ENCODE results near the gene SPSB3.
A peak's percentile ranks its signal among the peaks of the same experiment; 100 is the strongest.

SPSB3 gene

DNA sequence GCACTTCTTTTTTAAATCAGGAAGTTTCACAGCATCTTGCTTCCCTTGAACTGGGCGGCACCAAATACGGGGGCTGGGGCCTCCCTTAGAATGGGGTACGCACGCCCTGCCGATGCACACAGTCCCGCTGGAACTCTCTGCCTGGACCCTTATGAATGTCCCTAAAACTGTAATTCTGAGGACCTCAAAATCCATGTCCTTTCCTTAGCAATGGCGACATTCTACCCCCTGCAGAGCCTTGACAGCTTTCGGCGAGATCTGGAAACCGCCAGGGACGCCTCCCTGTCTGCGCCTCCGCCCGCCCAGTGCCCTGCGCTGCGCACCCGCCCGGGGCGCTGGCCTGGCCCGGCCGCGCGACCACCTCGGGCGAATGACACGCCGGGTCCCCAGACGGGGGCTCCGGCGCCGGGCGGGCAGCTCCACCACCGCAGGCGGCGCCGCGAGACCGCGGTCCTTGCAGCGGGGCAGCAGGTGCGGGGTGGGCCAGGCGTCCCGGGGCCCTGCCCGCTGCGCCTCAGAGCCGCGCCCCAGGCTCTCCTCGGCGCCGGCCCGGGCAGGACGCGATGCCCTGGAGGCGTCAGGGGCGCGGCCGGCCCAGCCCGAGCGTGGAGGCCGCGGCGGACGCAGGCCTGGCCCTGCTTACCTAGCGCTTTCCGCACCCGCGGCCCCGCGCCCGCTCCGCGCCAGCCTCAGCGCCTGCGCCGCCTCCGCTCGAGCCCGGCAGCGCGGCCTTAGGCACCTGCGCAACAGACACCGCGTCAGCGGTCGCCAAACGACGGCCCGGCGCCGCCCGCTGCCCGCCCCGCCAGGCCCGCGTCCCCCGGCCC lies 43.7 kb upstream of the SPSB3 start:
- peak overlapping the region; percentile 99 for H3K4me3 ChIP-seq (ENCODE audit: low read length)
- DNase-seq (ENCODE audit: low read depth) = peak; percentile 13
- no peak for TF ChIP-seq CTCF (conservative IDR thresholded peaks at IDR 0.05; ENCODE audit: low read length)

- DNase-seq (ENCODE audit: low read depth) = no peak
- peak overlapping the region; percentile 99 for H3K4me3 ChIP-seq (ENCODE audit: low read length)
- TF ChIP-seq CTCF (conservative IDR thresholded peaks at IDR 0.05; ENCODE audit: low read length) = no peak
Measured at GRCh38 chr16:1825381-1825863, 43.1 kb upstream of the SPSB3 start.

DNA sequence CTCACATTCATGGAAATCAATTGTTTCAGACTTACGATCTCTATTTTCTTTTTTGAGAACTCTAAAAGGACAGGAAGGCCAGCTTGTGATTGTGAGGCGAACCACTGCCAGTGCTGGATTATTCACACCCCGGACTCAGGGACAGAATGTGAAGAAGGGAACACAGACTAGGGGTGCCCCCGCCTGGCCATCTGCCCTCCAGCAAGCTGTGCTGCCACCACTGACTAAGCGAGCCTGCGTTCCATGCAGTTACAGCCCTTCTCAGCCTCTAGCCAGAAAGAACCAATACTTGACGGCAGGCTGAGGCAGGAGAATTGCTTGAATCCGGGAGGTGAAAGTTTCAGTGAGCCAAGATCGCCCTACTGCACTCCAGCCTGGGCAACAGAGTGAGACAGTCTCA lies 41.5 kb upstream of the SPSB3 start:
- 0 out of 2 replicates have a peak, but pooled peaks have one; percentile 4 for TF ChIP-seq CTCF (conservative IDR thresholded peaks at IDR 0.05; ENCODE audit: low read length)
- H3K4me3 ChIP-seq (ENCODE audit: low read length) = no peak overlapping the region
- peak; percentile 20 for DNase-seq (ENCODE audit: low read depth)

- H3K4me3 ChIP-seq (ENCODE audit: low read length) = no peak overlapping the region
- DNase-seq (ENCODE audit: low read depth) = no peak
- no peak for TF ChIP-seq CTCF (conservative IDR thresholded peaks at IDR 0.05; ENCODE audit: low read length)
Measured at GRCh38 chr16:1822801-1823200, 40.4 kb upstream of the SPSB3 start.

DNA sequence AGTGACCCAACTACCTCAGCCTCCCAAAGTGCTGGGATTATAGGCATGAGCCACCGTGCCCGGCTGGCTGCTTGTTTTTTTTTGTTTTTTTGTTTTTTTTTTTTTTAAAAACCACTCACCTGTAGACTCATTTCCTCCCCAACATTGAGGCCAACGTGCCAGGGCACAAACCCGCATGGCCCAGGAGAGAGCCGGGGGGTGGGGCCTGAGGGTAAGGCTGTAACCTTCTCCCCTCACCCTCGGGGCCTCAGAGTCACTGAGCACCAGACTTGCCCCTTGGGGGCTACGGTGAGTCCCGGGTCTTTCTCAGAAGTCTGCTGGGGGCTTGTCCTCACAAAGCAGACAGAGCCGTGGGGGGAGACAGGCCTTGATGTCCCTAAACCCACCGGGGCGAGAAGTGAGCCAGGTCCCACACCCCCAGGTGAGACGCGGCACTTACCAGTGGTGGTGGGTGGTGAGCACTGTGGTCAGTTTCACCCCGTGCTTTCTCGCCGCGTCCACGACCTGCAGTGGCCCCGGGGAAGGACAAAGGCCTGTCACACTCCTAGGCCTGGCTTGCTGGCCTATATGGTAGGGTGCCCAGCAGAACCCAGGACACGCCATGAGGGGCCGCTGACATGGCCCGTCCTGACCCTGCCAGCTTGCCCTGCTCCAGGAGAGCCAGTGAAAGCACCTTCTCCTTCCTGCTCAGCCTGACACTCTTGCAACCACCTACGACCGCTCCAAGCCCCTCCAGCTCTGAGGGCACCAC lies 39.7 kb upstream of the SPSB3 start:
- no peak for DNase-seq (ENCODE audit: low read depth)
- no peak for TF ChIP-seq CTCF (conservative IDR thresholded peaks at IDR 0.05; ENCODE audit: low read length)
- no peak overlapping the region for H3K4me3 ChIP-seq (ENCODE audit: low read length)

GRCh38 chr16:1820946-1821290 lies 38.5 kb upstream of the SPSB3 start:
- H3K4me3 ChIP-seq (ENCODE audit: low read length) = no peak overlapping the region
- no peak for TF ChIP-seq CTCF (conservative IDR thresholded peaks at IDR 0.05; ENCODE audit: low read length)
- DNase-seq (ENCODE audit: low read depth) = no peak

All from AG10803 (cell line).